Measurements from ENCODE around the gene PIK3C2G. TPM values are rescaled to one million over a fixed set of nuclear protein-coding genes. Genes with fewer than 3 reads are reported as not detected.

Gene PIK3C2G
- total RNA-seq, 1 experiment from 2014 or later, result not detected

DNA sequence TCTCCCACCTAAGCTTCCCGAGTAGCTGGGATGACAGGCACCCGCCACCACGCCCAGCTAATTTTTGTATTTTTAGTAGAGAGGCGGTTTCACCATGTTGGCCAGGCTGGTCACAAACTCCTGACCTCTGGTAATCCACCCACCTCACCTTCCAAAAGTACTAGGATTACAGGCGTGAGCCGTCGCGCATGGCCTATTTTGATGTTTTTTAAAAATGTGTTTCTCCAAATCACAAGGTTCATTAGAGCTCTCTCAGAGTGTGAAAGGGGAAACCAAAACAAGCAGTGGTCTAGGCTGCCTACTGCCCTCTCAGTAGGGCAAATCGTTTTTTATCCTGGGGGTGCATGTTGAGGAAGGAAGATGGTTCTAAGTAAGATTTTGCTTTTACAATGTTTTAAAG lies 211.5 kb downstream of the PIK3C2G start:
- no peak overlapping the region for H2AFZ ChIP-seq (ENCODE audit: low read length)
- H3K79me1 ChIP-seq (ENCODE audit: insufficient read depth, low read depth, low read length, poor library complexity, severe bottlenecking), result no peaks in the 10 kb centered on the region
- DNase-seq, result no peak
- no peak overlapping the region for H3K27ac ChIP-seq (ENCODE audit: insufficient read length, low read depth, low read length)
- H2BK12ac ChIP-seq (ENCODE audit: insufficient read length, low read depth, low read length), result no peak overlapping the region
- no peak overlapping the region for H2BK120ac ChIP-seq (ENCODE audit: low read depth, low read length, poor library complexity, severe bottlenecking)
- no peak overlapping the region for H4K5ac ChIP-seq (ENCODE audit: insufficient read length, low read depth, low read length)
- H3K23me2 ChIP-seq (ENCODE audit: insufficient read length, low read depth, low read length, poor library complexity, severe bottlenecking), result no peaks in the 10 kb centered on the region
- H3K4me1 Mint-ChIP-seq, result peaks cover 9 to 10% of the 10 kb centered on the region in 2 experiments
- no peaks in the 10 kb centered on the region for H3K36me3 Mint-ChIP-seq (ENCODE audit: insufficient read depth in 1 of 3, low read depth in 3 of 3)
- no peaks in the 10 kb centered on the region for H3K27me3 ChIP-seq (ENCODE audit: insufficient read depth, low read length)
- H2BK15ac ChIP-seq (ENCODE audit: low read depth, low read length), result no peak overlapping the region
- no peak overlapping the region for H3K4ac ChIP-seq (ENCODE audit: low read depth, low read length)
- no peak overlapping the region for H3K4me2 ChIP-seq (ENCODE audit: insufficient read depth, insufficient read length, low read length)
- no peak overlapping the region for H3K9ac ChIP-seq (ENCODE audit: extremely low read depth, insufficient read length, low read length)
- peaks cover 14% of the 10 kb centered on the region for H3K27me3 Mint-ChIP-seq (ENCODE audit: low read depth)
- no peak overlapping the region for H3K56ac ChIP-seq (ENCODE audit: insufficient read length, low read depth, low read length)
- WGBS (ENCODE audit: extremely low coverage, insufficient read length, low lambda C conversion rate), result no CpG with 5 or more reads among the region's 9 CpGs
- no peak overlapping the region for H2BK5ac ChIP-seq (ENCODE audit: insufficient read length, low read length)
- H3K18ac ChIP-seq (ENCODE audit: insufficient read length, low read depth, low read length), result no peak overlapping the region
- no peak overlapping the region for H2AK5ac ChIP-seq (ENCODE audit: insufficient read length, low read length)
- no peaks in the 10 kb centered on the region for H4K20me1 ChIP-seq (ENCODE audit: control insufficient read depth, insufficient read depth, insufficient read length)
- no peaks in the 10 kb centered on the region for H3K4me1 ChIP-seq (ENCODE audit: insufficient read depth, low read length)
- H3K4me3 Mint-ChIP-seq, result no peak overlapping the region
- H3T11ph ChIP-seq (ENCODE audit: low read length), result no peak overlapping the region
- no peaks in the 10 kb centered on the region for H3K79me2 ChIP-seq (ENCODE audit: insufficient read depth, low read length)
- H3K27ac Mint-ChIP-seq, result no peak overlapping the region
- H3K14ac ChIP-seq (ENCODE audit: insufficient read depth, low read length), result no peak overlapping the region
- H3K9me3 ChIP-seq (ENCODE audit: control insufficient read depth, low read depth, low read length), result no peaks in the 10 kb centered on the region
- no peak overlapping the region for H4K8ac ChIP-seq (replicated peaks; ENCODE audit: insufficient read length, low read depth, low read length)
- H3K23ac ChIP-seq (ENCODE audit: insufficient read length, low read depth, low read length), result no peak overlapping the region
- H3K9me3 Mint-ChIP-seq, result no peaks in the 10 kb centered on the region
- no peak overlapping the region for H2BK20ac ChIP-seq (ENCODE audit: low read depth, low read length, poor library complexity, severe bottlenecking)
- TF ChIP-seq, protein P1, sequence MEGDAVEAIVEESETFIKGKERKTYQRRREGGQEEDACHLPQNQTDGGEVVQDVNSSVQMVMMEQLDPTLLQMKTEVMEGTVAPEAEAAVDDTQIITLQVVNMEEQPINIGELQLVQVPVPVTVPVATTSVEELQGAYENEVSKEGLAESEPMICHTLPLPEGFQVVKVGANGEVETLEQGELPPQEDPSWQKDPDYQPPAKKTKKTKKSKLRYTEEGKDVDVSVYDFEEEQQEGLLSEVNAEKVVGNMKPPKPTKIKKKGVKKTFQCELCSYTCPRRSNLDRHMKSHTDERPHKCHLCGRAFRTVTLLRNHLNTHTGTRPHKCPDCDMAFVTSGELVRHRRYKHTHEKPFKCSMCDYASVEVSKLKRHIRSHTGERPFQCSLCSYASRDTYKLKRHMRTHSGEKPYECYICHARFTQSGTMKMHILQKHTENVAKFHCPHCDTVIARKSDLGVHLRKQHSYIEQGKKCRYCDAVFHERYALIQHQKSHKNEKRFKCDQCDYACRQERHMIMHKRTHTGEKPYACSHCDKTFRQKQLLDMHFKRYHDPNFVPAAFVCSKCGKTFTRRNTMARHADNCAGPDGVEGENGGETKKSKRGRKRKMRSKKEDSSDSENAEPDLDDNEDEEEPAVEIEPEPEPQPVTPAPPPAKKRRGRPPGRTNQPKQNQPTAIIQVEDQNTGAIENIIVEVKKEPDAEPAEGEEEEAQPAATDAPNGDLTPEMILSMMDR (conservative IDR thresholded peaks at IDR 0.05), result no peak
- no peak overlapping the region for H4K91ac ChIP-seq (ENCODE audit: insufficient read length, low read depth, low read length)
